Natural killer cell (primary cell): ENCODE results near the gene PASK. TPM values are rescaled to one million over a fixed set of nuclear protein-coding genes. Genes with fewer than 3 reads are reported as not detected.

Experiments
- ATAC-seq, 3 donors: fragments of 150-1000 bp in 2 of 3; fragments of 200-7000 bp in 1 of 3; cut with Tn5 transposase; 1 replicate in 1 of 3; 2 replicates in 2 of 3; pipeline ENCODE4 v1.10.0; 2021; ENCODE audit warnings: mild to moderate bottlenecking in 2 of 3, moderate library complexity in 2 of 3
- DNase-seq, 2 donors: peaks; one replicate each; pipeline versions ENCODE4 v3.0.0 to v3.0.0-alpha.2; 2013 to 2021; ENCODE audit warnings: mixed read lengths in 1 of 2
- H3K27ac ChIP-seq: one replicate; pipeline ENCODE4 v1.5.1; 2013; ENCODE audit warnings: mild to moderate bottlenecking, low read length
- H3K27me3 ChIP-seq: one replicate; pipeline ENCODE4 v1.6.1; 2013; ENCODE audit warnings: low read length; ENCODE audit not compliant: control insufficient read depth, insufficient read depth
- H3K36me3 ChIP-seq: one replicate; pipeline ENCODE4 v1.6.1; 2013; ENCODE audit warnings: low read length; ENCODE audit not compliant: control insufficient read depth, insufficient read depth
- H3K4me1 ChIP-seq: one replicate; pipeline ENCODE4 v1.6.1; 2013; ENCODE audit warnings: low read length; ENCODE audit not compliant: control insufficient read depth, insufficient read depth
- H3K4me3 ChIP-seq: one replicate; pipeline ENCODE4 v1.5.1; 2013; ENCODE audit warnings: low read length
- H3K9me3 ChIP-seq: one replicate; pipeline ENCODE4 v1.6.1; 2013; ENCODE audit warnings: low read length; ENCODE audit not compliant: control insufficient read depth, insufficient read depth
- H3K27ac Mint-ChIP-seq, 2 donors: one replicate each; pipeline ENCODE4 v1.8.0; 2022; ENCODE audit warnings: mild to moderate bottlenecking in 2 of 2, mixed read lengths in 2 of 2, moderate library complexity in 1 of 2
- H3K27me3 Mint-ChIP-seq, 2 donors: one replicate each; pipeline ENCODE4 v1.8.0; 2022; ENCODE audit warnings: low read depth in 2 of 2, mixed read lengths in 2 of 2
- H3K36me3 Mint-ChIP-seq: one replicate; pipeline ENCODE4 v1.8.0; 2022; ENCODE audit warnings: mixed read lengths
- H3K4me1 Mint-ChIP-seq, 2 donors: one replicate each; pipeline ENCODE4 v1.8.0; 2022; ENCODE audit warnings: mixed read lengths in 2 of 2
- H3K4me3 Mint-ChIP-seq: one replicate; pipeline ENCODE4 v1.8.0; 2022; ENCODE audit warnings: mild to moderate bottlenecking, moderate library complexity, mixed read lengths
- H3K9me3 Mint-ChIP-seq, 2 donors: one replicate each; pipeline ENCODE4 v1.8.0; 2022; ENCODE audit warnings: mixed read lengths in 2 of 2
- WGBS: methylation state at CpG from one replicate; pipeline ENCODE4 v1.1.7; 2013; ENCODE audit warnings: missing lambda C conversion rate; ENCODE audit not compliant: insufficient coverage; 5-methylcytosine and 5-hydroxymethylcytosine counted together
- intact Hi-C: fragments of 100-400 bp; cut with micrococcal nuclease; formaldehyde crosslinking; loops from one replicate; pipeline ENCODE4 v1.14.2; 2022
- total RNA-seq, 4 donors: library from RNA; stranded (reverse); fragments of 120-200 nt in 1 of 4; gene quantifications; one replicate each; pipeline versions ENCODE4 v1.2.3 to v1.2.4, GENCODE V29; 2013 to 2022
- TF ChIP-seq, protein P1 (sequence below): fragments of 200-600 bp; IDR thresholded peaks from one replicate; pipeline ENCODE4 v1.8.0; 2022; ENCODE audit warnings: antibody characterized with exemption

The PASK gene
- total RNA-seq, 3 donors from 2014 or later (not counting 1 experiment from before 2014, with no cell fraction given), result 27.9 to 45.2 (median 36.2) TPM

DNA sequence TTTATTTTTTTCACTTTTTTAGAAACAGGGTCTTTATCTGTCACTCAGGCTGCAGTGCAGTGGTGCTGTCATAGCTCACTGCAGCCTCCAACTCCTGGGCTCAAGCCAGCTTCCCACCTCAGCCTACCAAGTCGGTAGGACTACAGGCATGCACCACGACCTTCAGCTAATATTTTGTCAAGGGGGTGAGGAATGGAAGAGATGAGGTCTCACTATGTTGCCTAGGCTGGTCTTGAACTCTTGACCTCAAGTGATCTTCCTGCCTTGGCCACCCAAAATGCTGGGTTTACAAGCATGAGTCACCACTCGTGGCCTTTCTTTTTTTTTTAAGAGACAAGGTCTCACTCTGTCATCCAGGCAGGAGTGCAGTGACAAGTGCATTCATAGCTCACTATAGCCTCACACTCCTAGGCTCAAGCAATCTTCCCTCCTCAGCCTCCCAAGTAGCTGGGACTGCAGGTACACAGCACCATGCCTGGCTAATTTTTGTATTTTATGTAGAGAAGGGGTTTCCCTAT lies 14.4 kb upstream of the PASK start:
- Histone ChIP-seq H3K4me3 (no peak overlapping the region), H3K9me3 (no peaks in the 10 kb centered on the region), H3K27ac (no peak overlapping the region), H3K4me1 (no peaks in the 10 kb centered on the region), H3K27me3 (no peaks in the 10 kb centered on the region), H3K36me3 (peaks cover 52% of the 10 kb centered on the region)
- Mint-ChIP-seq H3K4me1 (peaks cover 0 to 6% of the 10 kb centered on the region in 2 donors), H3K36me3 (peaks cover 6% of the 10 kb centered on the region), H3K27ac (no peak overlapping the region), H3K9me3 (no peaks in the 10 kb centered on the region), H3K4me3 (no peak overlapping the region), H3K27me3 (no peaks in the 10 kb centered on the region)
- WGBS, result 89% methylated on average over 3 of the region's 3 CpGs
- intact Hi-C loops, result no loop called here
- DNase-seq, result no peak
- no peak for ATAC-seq
- TF ChIP-seq, protein P1, sequence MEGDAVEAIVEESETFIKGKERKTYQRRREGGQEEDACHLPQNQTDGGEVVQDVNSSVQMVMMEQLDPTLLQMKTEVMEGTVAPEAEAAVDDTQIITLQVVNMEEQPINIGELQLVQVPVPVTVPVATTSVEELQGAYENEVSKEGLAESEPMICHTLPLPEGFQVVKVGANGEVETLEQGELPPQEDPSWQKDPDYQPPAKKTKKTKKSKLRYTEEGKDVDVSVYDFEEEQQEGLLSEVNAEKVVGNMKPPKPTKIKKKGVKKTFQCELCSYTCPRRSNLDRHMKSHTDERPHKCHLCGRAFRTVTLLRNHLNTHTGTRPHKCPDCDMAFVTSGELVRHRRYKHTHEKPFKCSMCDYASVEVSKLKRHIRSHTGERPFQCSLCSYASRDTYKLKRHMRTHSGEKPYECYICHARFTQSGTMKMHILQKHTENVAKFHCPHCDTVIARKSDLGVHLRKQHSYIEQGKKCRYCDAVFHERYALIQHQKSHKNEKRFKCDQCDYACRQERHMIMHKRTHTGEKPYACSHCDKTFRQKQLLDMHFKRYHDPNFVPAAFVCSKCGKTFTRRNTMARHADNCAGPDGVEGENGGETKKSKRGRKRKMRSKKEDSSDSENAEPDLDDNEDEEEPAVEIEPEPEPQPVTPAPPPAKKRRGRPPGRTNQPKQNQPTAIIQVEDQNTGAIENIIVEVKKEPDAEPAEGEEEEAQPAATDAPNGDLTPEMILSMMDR, result no peak

DNA sequence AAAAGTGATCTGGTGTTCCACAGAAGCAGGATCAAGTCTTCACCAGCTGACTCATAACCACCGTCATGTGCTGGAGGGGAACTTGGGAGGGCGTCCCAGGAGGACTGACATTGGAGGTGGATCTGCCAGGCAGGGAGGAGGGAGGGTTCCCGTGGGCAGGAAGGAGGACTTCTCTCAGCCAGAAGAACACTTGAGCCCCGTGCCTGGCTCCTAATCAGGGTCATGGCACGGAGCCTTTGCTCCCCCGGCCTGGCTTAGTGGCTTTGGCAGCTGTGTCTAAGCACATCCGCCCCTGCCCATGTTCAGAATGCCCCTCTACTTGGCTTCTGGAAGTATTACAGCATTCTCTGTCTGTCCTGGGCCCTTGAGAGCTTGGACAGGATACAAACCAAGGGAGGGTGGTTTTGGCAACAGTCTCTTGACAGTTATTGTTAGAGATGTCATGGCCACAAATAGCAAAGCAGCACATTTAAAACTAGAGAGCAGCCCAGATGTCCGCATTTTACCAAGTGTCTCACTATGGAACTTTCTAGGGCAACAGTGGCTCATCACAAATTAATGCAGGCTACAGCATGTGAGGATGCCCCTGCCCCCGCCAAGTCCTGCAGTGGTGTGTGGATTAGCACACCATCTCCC lies 12.5 kb upstream of the PASK start:
- Mint-ChIP-seq H3K4me3 (no peak overlapping the region), H3K9me3 (no peaks in the 10 kb centered on the region), H3K4me1 (peaks cover 0 to 9% of the 10 kb centered on the region in 2 donors), H3K36me3 (no peaks in the 10 kb centered on the region), H3K27me3 (no peaks in the 10 kb centered on the region), H3K27ac (no peak overlapping the region)
- intact Hi-C loops, result no loop called here
- no peak overlapping the region for H3K27ac ChIP-seq
- no peak for DNase-seq
- TF ChIP-seq, protein P1, result no peak
- no peaks in the 10 kb centered on the region for H3K4me1 ChIP-seq
- WGBS, result 85% methylated on average over 9 of the region's 9 CpGs
- H3K4me3 ChIP-seq, result no peak overlapping the region
- no peaks in the 10 kb centered on the region for H3K27me3 ChIP-seq
- peaks cover 58% of the 10 kb centered on the region for H3K36me3 ChIP-seq
- no peak for ATAC-seq
- no peaks in the 10 kb centered on the region for H3K9me3 ChIP-seq

DNA sequence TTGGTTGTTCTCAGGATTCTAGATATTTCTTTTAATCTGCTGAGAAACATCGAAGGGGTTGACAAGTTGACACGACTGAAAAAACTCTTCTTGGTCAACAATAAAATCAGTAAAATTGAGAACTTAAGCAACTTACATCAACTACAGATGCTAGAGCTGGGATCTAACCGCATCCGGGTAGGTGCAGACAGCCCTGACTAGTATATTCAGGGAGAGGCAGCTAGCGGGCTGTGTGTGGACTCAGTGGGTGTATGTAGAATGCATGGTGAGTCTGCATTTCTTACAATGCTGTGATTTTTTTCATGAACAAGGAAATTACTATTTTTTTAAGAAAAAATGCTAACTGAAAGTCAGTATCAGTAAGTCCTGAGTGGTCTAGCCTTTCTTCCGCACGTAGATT lies 11.0 kb upstream of the PASK start:
- TF ChIP-seq, protein P1, result no peak
- Mint-ChIP-seq H3K9me3 (no peaks in the 10 kb centered on the region), H3K36me3 (no peaks in the 10 kb centered on the region), H3K27ac (no peak overlapping the region), H3K4me3 (no peak overlapping the region), H3K27me3 (no peaks in the 10 kb centered on the region), H3K4me1 (peaks cover 0 to 12% of the 10 kb centered on the region in 2 donors)
- Histone ChIP-seq H3K27ac (no peak overlapping the region), H3K4me3 (no peak overlapping the region), H3K27me3 (no peaks in the 10 kb centered on the region), H3K4me1 (no peaks in the 10 kb centered on the region), H3K9me3 (no peaks in the 10 kb centered on the region), H3K36me3 (peaks cover 48% of the 10 kb centered on the region)
- 97% methylated on average over 7 of the region's 7 CpGs for WGBS
- intact Hi-C loops, result no loop called here
- no peak for DNase-seq
- ATAC-seq, result no peak

DNA sequence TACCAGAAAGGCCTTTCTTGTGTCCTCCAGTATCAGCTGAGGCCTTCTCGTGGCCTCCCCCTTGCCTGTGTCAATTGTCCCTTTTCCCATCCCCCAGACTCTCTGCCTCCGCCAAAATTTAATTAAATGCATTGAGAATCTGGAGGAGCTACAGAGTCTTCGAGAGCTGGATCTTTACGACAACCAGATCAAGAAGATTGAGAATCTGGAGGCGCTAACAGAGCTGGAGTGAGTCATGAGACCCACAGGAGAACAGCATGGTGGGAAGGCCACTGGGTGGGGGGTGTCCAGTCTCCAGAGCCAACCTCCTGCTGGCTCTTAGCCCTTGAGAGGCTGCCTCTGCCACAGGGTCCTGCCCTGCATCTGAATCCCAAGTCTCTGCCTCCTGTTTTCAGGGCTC lies 9.8 kb upstream of the PASK start:
- Mint-ChIP-seq H3K27me3 (no peaks in the 10 kb centered on the region), H3K4me3 (no peak overlapping the region), H3K27ac (no peak overlapping the region), H3K9me3 (no peaks in the 10 kb centered on the region), H3K4me1 (peaks cover 0 to 12% of the 10 kb centered on the region in 2 donors), H3K36me3 (no peaks in the 10 kb centered on the region)
- no peaks in the 10 kb centered on the region for H3K4me1 ChIP-seq
- peaks cover 46% of the 10 kb centered on the region for H3K36me3 ChIP-seq
- no peaks in the 10 kb centered on the region for H3K27me3 ChIP-seq
- H3K27ac ChIP-seq, result no peak overlapping the region
- ATAC-seq (no peak), DNase-seq (no peak)
- no peaks in the 10 kb centered on the region for H3K9me3 ChIP-seq
- intact Hi-C loops, result no loop called here
- H3K4me3 ChIP-seq, result no peak overlapping the region
- WGBS, result 96% methylated on average over 5 of the region's 5 CpGs
- TF ChIP-seq, protein P1, result no peak
